Measurements from ENCODE around the gene MANF.

The MANF gene

GRCh38 chr3:51408813-51409212 lies 23.7 kb downstream of the MANF start:
- no peak overlapping the region for H2AFZ ChIP-seq (ENCODE audit: low read depth)
- H3K27ac ChIP-seq: no peak overlapping the region
- no peaks in the 10 kb centered on the region for H3K36me3 ChIP-seq (ENCODE audit: insufficient read depth)
- no peak overlapping the region for H3K9ac ChIP-seq
- no peaks in the 10 kb centered on the region for H4K20me1 ChIP-seq (ENCODE audit: insufficient read depth)
- no peak for TF ChIP-seq CTCF (conservative IDR thresholded peaks at IDR 0.05; ENCODE audit: low read depth, low read length)
- no peak overlapping the region for H3K4me2 ChIP-seq
- H3K79me2 ChIP-seq (ENCODE audit: insufficient read depth, low read depth): no peaks in the 10 kb centered on the region
- H3K27me3 ChIP-seq (ENCODE audit: insufficient read depth, low read depth): no peaks in the 10 kb centered on the region
- no peaks in the 10 kb centered on the region for H3K4me1 ChIP-seq (ENCODE audit: low read depth, poor library complexity, severe bottlenecking)
- no peak overlapping the region for H3K4me3 ChIP-seq (IDR thresholded peaks at IDR 0.05; ENCODE audit: insufficient read depth, low read depth, low read length)

GRCh38 chr3:51422211-51422610 lies 37.1 kb downstream of the MANF start:
- Histone ChIP-seq H2AFZ (ENCODE audit: low read depth) (no peak overlapping the region), H3K36me3 (ENCODE audit: insufficient read depth) (no peaks in the 10 kb centered on the region), H3K27me3 (ENCODE audit: insufficient read depth, low read depth) (no peaks in the 10 kb centered on the region), H4K20me1 (ENCODE audit: insufficient read depth) (no peaks in the 10 kb centered on the region), H3K79me2 (ENCODE audit: insufficient read depth, low read depth) (no peaks in the 10 kb centered on the region), H3K4me3 (IDR thresholded peaks at IDR 0.05; ENCODE audit: insufficient read depth, low read depth, low read length) (no peak overlapping the region), H3K27ac (no peak overlapping the region), H3K9ac (no peak overlapping the region), H3K4me2 (no peak overlapping the region), H3K4me1 (ENCODE audit: low read depth, poor library complexity, severe bottlenecking) (no peaks in the 10 kb centered on the region)
- TF ChIP-seq CTCF (conservative IDR thresholded peaks at IDR 0.05; ENCODE audit: low read depth, low read length): no peak

- H3K36me3 ChIP-seq (ENCODE audit: insufficient read depth): no peaks in the 10 kb centered on the region
- no peak overlapping the region for H3K4me3 ChIP-seq (IDR thresholded peaks at IDR 0.05; ENCODE audit: insufficient read depth, low read depth, low read length)
Observed at GRCh38 chr3:51426921-51427320, 41.8 kb downstream of the MANF start.

GRCh38 chr3:51429138-51429537 lies 44.0 kb downstream of the MANF start:
- Histone ChIP-seq H3K4me2 (no peak overlapping the region), H3K27me3 (ENCODE audit: insufficient read depth, low read depth) (no peaks in the 10 kb centered on the region), H2AFZ (ENCODE audit: low read depth) (no peak overlapping the region), H4K20me1 (ENCODE audit: insufficient read depth) (no peaks in the 10 kb centered on the region), H3K27ac (no peak overlapping the region), H3K4me3 (IDR thresholded peaks at IDR 0.05; ENCODE audit: insufficient read depth, low read depth, low read length) (no peak overlapping the region), H3K9ac (no peak overlapping the region), H3K4me1 (ENCODE audit: low read depth, poor library complexity, severe bottlenecking) (no peaks in the 10 kb centered on the region), H3K79me2 (ENCODE audit: insufficient read depth, low read depth) (no peaks in the 10 kb centered on the region), H3K36me3 (ENCODE audit: insufficient read depth) (no peaks in the 10 kb centered on the region)
- TF ChIP-seq CTCF (conservative IDR thresholded peaks at IDR 0.05; ENCODE audit: low read depth, low read length): no peak

More at GRCh38 chr3:51426921-51427320, 41.8 kb downstream of the MANF start:
- H3K27ac ChIP-seq: no peak overlapping the region
- no peak overlapping the region for H3K9ac ChIP-seq
- no peak overlapping the region for H2AFZ ChIP-seq (ENCODE audit: low read depth)
- TF ChIP-seq CTCF (conservative IDR thresholded peaks at IDR 0.05; ENCODE audit: low read depth, low read length): no peak
- no peaks in the 10 kb centered on the region for H3K79me2 ChIP-seq (ENCODE audit: insufficient read depth, low read depth)
- H3K4me1 ChIP-seq (ENCODE audit: low read depth, poor library complexity, severe bottlenecking): no peaks in the 10 kb centered on the region
- H3K4me2 ChIP-seq: no peak overlapping the region
- H3K27me3 ChIP-seq (ENCODE audit: insufficient read depth, low read depth): no peaks in the 10 kb centered on the region
- no peaks in the 10 kb centered on the region for H4K20me1 ChIP-seq (ENCODE audit: insufficient read depth)
